GF-D8 (cell line): ENCODE results near the gene FRMD4A.
"Not testable (repeated sequence)": the region's sequence is repeated elsewhere in the genome, so short reads cannot be mapped to it uniquely, and the experiment has no call there.

Experiments used
- DNase-seq: peaks from one replicate; lab custom pipeline; 2025; lab: John Stamatoyannopoulos, UW

Gene FRMD4A

GRCh38 chr10:13913897-13914296 is 416.8 kb downstream of the FRMD4A start:
- DNase-seq = no peak

DNA sequence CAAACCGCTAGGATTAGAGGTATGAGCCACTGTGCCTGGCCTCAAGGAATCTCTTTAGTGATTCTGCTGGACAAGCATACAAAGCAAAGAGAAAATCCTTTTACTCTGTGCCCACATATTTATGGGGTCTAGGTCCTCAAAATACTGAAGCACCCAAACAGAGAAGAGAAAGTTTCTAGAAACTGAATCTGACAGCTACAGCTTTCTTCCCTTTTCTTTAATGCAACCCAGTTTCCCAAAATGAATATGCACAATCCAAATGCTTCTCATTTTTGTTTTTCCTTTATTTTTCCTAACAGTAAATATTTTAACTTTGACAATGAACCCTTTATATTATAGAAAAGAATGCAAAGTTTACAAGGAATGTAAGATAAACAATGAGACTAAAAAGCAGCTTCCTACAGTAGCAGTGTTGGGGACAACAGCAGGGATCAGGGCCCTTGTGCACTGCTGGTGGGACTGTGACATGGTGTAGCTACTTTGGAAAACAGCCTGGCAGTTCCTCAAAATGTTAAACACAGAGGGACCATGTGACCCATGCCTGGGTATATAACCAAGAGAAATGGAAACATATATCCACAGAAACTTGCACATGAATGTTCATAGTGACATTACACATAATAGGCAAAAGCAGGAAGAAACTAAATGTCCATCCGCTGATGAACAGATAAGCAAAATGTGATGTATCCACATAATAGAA is 418.8 kb downstream of the FRMD4A start:
- no peak for DNase-seq

DNA sequence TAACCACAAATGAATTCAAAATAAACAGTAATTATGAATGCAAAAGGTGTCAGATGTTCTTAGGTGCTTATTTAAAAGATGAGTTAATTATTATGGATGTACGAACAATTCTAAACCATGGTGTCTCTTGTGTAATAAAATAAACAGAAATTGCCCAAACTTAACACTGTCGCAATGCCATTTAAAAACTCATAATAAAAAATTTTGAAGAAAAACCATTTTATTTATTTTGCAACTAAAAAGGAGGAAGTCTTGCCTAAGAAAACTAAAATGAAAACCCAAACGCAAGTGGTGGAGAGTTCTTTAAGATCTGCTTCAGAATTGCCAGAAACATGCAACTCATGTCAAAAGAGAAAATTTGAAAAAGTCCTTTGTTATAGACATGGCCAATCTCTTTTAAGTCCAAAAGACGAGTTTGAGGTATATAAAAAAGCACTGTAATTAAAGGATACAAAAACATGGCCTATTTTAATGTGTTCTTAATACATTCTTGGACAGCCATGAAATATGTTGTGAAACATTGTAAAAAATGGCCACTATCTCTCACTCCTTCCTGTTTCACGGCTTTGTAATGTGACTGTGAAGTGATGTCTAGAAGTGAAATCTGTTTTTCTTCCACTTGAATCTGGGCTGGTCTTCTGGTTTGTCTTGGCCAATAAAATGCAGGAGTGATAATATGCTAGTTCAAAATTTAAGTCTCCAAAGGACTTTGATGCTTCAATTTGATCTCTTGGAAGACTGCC is 421.0 kb downstream of the FRMD4A start:
- DNase-seq = no peak

DNA sequence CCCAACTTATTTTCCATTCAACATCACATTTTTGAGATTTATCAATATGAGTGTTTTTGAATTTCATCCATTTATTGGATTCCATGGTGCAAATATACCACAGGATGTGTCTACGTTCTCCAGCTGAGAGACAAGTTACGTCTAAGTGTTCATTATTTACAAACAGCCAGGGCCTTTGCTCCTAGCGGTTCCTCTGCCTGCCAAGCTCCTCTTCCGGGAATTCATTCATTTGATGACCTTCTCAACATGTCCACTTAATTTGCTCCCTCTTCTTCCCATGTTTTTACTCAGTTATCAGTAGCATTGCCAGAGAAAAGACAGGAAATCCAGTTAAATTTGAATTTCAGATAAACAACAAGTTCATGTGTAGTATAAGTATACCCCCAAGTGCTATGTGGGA is 422.2 kb downstream of the FRMD4A start:
- no peak for DNase-seq

DNA sequence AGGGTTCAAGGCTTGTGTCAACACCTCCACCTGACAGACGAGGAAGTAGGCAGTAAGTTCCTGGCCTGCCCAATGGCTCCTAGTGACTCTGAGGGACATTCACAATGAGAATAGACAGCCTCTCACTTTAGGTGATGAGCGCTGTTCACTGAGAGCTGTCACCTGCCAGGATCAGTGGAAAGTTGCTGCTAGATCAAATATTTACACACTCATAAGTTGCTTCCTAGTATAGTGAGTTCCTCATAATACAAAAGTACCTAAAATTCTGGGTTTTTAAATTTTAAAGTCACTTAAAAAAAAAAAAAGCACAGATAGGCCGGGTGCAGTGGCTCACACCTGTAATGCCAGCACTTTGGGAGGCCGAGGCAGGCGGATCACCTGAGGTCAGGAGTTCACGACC is 423.2 kb downstream of the FRMD4A start:
- no peak for DNase-seq

- no peak for DNase-seq
Measured at GRCh38 chr10:13905281-13905680, 425.4 kb downstream of the FRMD4A start.

DNA sequence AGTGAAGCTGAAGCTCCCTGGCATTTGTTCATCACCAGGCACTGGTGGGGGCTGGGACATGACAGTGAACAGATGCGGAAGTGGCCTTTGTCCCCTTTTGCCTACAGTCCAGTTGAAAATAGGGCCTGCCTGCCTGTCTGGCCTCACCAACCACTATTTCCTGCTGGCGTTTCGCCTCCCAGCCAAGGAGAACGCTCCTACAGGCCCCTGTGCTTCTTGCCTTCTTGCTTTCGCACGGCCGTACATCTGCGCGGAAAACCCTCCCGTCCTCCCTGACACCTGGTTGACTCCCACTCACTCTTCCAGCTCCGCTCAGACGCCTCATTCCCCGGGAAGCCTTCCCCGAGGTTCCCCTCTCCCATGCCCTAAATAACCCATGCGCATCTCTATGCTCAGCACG is 426.7 kb downstream of the FRMD4A start:
- no peak for DNase-seq

DNA sequence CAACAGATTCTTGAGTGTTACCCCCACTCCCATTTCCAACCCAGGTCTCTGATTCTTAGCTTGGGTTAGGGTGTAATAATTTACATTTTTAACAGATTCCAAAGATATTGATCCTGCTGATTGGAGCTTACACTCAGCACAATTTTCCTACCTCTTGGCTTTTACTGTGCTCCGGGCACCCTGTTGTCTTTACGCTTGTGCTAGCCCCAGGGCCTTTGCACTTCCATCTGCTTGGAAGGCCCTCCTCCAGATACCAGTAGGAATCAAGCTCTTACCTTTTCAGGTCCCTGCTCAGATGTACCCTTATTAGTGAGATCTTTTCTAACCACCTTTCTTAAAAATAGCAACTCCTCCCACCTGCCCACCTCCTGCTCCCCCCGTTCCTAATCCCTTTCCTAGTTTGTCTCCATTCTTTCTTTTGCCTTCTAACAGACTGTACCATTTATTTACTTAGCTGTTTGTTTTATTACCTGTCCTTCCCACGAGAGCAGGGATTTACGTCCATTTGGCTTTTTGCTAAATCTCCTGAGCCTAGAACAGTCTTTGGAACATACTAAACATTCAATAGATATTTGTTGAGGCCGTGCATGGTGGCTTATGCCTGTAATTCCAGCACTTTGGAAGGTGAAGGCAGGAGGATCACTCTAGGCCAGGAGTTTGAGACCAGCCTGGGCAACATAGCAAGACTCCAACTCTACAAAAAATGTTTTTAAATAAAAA is 427.7 kb downstream of the FRMD4A start:
- DNase-seq = no peak

DNA sequence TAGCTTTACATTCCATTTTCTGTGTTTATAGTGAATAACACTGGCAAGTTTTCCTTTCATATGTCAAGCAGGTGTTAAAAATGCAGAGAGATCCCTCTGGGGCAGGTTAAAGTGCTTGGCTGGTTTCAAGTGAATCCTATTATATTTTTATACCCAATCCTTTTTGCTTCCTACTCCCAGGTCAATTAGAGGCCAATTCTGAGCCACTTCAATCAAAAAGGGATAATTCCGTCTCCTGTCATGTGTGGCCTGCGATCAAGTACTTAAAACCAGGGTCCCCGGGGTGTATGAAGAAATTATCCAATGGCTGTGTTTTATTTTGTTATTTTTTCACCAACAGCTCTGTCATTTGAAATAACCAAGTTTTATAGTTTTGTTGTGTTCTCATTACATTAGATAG is 430.8 kb downstream of the FRMD4A start:
- DNase-seq = no peak

- DNase-seq = not testable (repeated sequence)
Measured at GRCh38 chr10:13896146-13896545, 434.6 kb downstream of the FRMD4A start.

GRCh38 chr10:13894412-13895093 is 436.2 kb downstream of the FRMD4A start:
- DNase-seq = no peak

GRCh38 chr10:13893926-13894325 is 436.8 kb downstream of the FRMD4A start:
- DNase-seq = no peak

- DNase-seq = no peak
Measured at GRCh38 chr10:13892871-13893270, 437.9 kb downstream of the FRMD4A start.

GRCh38 chr10:13892001-13892491 is 438.7 kb downstream of the FRMD4A start:
- no peak for DNase-seq

DNA sequence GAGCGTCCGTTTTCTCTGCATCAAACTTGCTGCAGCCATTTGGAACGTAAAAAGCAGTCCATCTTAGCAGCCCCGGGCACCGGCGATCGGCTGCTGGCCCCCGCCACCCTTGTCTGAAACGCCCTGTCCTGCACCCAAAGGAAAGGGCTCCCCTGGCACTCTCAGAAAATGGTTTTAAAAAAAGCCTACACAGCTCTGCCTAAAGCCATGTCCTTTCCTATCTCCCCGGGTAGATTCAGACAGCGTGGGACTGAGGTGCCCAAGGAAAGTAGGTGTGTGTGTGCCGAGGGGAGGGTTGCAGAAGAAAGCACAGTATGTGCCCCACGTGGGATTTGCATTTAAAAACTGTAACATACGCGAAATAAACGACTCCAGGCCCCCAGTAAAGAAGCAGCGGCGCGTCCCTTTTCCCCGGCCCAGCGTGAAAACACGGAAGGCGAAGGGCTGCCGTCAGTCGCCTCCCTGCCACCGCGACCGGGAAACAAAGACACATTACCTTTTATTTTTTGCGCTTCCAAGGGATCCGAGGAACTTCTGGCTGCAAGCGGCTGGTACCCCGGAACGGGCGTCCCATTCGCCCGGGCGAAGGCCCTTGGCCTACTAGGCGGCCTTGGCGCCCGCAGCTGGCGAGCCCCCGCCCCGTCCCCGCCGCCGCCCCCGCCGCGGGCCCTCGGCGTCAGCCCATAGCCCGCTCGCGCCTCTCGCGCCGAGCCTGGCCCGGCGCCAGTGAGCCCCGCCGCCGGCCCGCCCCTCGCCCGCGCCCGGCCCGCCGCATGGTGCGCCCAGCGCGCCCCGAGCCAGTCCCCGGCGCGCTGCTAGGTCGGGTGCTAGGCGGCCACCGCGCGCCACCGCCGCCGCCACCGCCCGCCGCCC is 439.4 kb downstream of the FRMD4A start:
- no peak for DNase-seq

DNA sequence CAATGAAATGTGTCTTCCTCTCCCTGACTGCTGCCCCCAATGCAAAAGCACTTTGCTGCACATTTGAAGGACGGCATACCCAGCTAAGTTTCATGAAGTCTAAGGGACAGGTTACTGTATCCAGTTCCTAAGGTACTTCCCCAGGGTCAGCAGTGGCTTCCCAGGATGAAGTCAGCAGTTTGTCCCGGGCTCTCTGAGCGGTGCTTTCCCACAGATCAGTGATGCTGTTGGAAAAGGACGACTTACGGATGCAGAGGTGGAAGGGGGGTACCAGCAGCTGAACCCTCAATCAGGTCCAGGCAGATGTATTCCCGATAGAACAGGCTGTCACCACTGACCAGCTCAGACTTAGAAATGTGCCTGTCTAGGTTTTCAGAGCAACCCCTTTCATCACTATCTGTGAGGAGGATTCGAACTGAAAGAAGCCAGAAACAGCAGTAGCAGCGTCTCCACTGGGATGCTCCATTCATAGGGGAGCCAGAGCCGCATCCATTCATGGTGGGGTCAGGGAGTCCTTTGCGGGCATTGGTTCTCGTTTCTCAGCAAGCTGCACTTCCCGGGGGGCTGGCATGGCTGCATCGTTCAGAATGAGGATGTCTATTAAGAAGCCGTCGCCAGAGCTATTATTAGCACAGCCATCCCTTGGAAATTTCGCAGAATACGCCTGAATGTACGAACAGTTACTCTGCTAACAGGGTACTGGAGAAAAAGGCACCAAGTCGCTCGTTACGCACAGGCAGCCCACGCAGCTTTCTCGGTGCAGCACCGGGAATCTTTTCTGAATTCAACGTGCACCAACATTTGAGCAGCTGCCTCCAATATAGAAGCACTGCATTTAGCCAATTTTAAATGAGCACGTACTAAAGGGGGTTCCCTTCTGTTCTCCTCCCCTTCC is 440.2 kb downstream of the FRMD4A start:
- no peak for DNase-seq

DNA sequence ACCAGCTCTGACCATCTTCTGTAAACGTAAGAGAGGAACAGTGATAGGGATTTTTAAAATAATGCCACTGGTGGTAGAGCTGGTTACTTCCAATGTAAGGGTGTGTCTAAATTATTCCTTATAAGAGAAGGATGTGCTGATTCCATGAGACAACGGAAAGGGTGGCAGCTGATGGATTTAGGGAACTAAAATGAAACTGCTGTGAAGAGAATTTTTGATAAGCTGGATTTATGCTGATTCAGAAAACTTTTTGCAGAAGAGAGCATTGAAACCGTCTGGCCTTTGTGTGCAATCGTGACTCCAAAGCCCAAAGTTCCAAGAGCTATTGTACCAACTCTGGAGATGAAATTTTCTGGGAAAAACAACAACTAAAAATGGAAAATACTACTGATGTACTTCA is 443.0 kb downstream of the FRMD4A start:
- no peak for DNase-seq

- no peak for DNase-seq
Measured at GRCh38 chr10:13885238-13885990, 445.3 kb downstream of the FRMD4A start.

DNA sequence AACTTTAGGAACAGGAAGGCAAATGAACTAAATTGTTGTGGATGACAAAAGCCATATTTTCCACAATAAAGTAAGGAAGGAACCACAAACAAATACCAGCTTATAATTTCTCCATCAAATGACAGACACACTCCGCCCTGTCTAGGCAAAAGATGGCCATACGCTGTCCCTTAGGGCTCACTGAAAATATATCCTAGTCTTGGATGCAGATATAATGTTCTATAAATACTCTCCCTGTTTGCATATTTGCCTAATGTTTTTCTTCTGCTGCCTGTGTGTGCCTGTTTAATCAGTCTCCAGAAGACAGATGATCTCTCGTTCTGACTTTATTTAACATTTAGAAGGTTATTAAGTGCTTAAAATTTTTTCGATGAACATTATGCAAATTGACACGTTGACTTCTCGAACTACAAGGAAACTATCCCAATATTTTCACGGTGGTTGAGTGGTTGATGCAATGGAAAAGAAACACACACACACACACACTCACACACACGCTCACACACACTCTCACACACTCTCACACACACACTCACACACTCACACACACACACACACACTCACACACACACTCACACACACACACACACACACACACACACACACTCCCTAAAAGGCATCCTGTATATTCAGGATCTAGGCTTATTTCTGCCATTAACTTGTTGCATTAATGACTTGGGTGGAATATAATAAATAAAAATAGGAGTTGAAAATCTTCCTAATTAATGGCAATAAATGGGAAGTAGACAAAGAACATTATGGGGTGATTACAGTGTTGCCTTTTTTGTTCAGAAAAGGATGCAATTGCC is 446.9 kb downstream of the FRMD4A start:
- no peak for DNase-seq
